Upper lobe of left lung (tissue), 6 donors: ENCODE results near the gene CACNA2D4. TPM values are rescaled to one million over a fixed set of nuclear protein-coding genes. Genes with fewer than 3 reads are reported as not detected.
A peak's percentile ranks its signal among the peaks of the same experiment; 100 is the strongest.

Experiments used
- ATAC-seq, 2 donors: fragments of 200-7000 bp; cut with Tn5 transposase; one replicate each; pipeline ENCODE4 v1.9.1; 2022; ENCODE audit warnings: mild to moderate bottlenecking in 2 of 2, moderate library complexity in 2 of 2; ENCODE audit not compliant: low FRiP score in 2 of 2
- DNase-seq, 2 donors: peaks; one replicate each; pipeline ENCODE4 v3.0.0-alpha.2; 2019 to 2020
- H3K27ac ChIP-seq, 4 donors: fragments of 200-600 bp; sonication (generic); one replicate each; pipeline ENCODE4 v1.5.1; 2016 to 2019
- H3K27me3 ChIP-seq, 4 donors: fragments of 200-600 bp; sonication (generic); one replicate each; pipeline ENCODE4 v1.5.1; 2017 to 2019
- H3K36me3 ChIP-seq, 4 donors: fragments of 200-600 bp; sonication (generic); one replicate each; pipeline ENCODE4 v1.5.1; 2016 to 2019
- H3K4me1 ChIP-seq, 4 donors: fragments of 200-600 bp; sonication (generic); one replicate each; pipeline ENCODE4 v1.5.1; 2018 to 2019
- H3K4me3 ChIP-seq, 4 donors: fragments of 200-600 bp; sonication (generic); one replicate each; pipeline ENCODE4 v1.5.1; 2017 to 2019; ENCODE audit warnings: mild to moderate bottlenecking in 2 of 4, moderate library complexity in 1 of 4
- H3K9me3 ChIP-seq, 4 donors: fragments of 200-600 bp; sonication (generic); one replicate each; pipeline ENCODE4 v1.5.1; 2018 to 2019
- CTCF ChIP-seq, 6 experiments: fragments of 450-650 bp in 4 of 6; fragments of 200-600 bp in 2 of 6; sonication (generic) in 2 of 6; IDR thresholded peaks; one replicate each; pipeline ENCODE4 v1.5.1; 2016 to 2019; ENCODE audit warnings: antibody characterized with exemption in 6 of 6
- EP300 ChIP-seq, 4 donors: sonication (generic); formaldehyde crosslinking; IDR thresholded peaks; one replicate each; pipeline ENCODE4 v1.5.1; 2017; ENCODE audit warnings: antibody characterized with exemption in 4 of 4, control low read depth in 2 of 4
- POLR2A ChIP-seq, 4 donors: fragments of 450-650 bp; IDR thresholded peaks; one replicate each; pipeline ENCODE4 v1.5.1; 2016 to 2017; ENCODE audit warnings: antibody characterized with exemption in 4 of 4, mild to moderate bottlenecking in 2 of 4
- POLR2AphosphoS5 ChIP-seq, 2 donors: sonication (generic); formaldehyde crosslinking; IDR thresholded peaks; one replicate each; pipeline ENCODE4 v1.5.1; 2017; ENCODE audit warnings: antibody characterized with exemption in 2 of 2
- WGBS, 2 donors: methylation state at CpG; one replicate each; pipeline ENCODE4 v1.1.5; 2017 to 2018; 5-methylcytosine and 5-hydroxymethylcytosine counted together
- total RNA-seq, 6 donors: library from RNA; depleted of rRNA in 4 of 6; stranded (reverse); fragments of >200 nt in 4 of 6; gene quantifications; one replicate each; pipeline versions ENCODE4 v1.1.0 to v1.2.1, GENCODE V29; 2016 to 2021
- donor health status: DM: no; HTN: no; CAD: no; lungs with moderate emphysema.
- donor health status: DM: no; HTN: yes; CAD: no; lungs with severe emphysema.

CACNA2D4 gene
- total RNA-seq, 6 donors from 2014 or later: 3.3 to 8.4 (median 7.0) TPM

- H3K36me3 ChIP-seq: peaks cover 4 to 42% (median 24%) of the 10 kb centered on the region in 4 donors
Measured at GRCh38 chr12:1781772-1782171, 136.7 kb downstream of the CACNA2D4 start.

GRCh38 chr12:1779783-1780182 lies 138.7 kb downstream of the CACNA2D4 start:
- Histone ChIP-seq H3K36me3 (peaks cover 0 to 26% (median 10%) of the 10 kb centered on the region in 4 donors), H3K9me3 (no peaks in the 10 kb centered on the region), H3K4me1 (peaks cover 8 to 30% (median 19%) of the 10 kb centered on the region in 4 donors), H3K4me3 (no peak overlapping the region), H3K27me3 (no peaks in the 10 kb centered on the region), H3K27ac (no peak overlapping the region)
- DNase-seq: no peak
- TF ChIP-seq POLR2AphosphoS5 (IDR thresholded peaks at IDR 0.05): no peak
- no peak for TF ChIP-seq POLR2A (IDR thresholded peaks at IDR 0.05)
- TF ChIP-seq CTCF (IDR thresholded peaks at IDR 0.05): no peak
- TF ChIP-seq EP300 (IDR thresholded peaks at IDR 0.05): no peak
- ATAC-seq: no peak
- WGBS, 2 donors: 63 to 65% methylated on average over 1 of the region's 1 CpG

More at GRCh38 chr12:1781772-1782171, 136.7 kb downstream of the CACNA2D4 start:
- H3K27me3 ChIP-seq: no peaks in the 10 kb centered on the region
- WGBS, 2 donors: 25 to 42% methylated on average over 1 to 2 of the region's 2 CpGs
- no peak overlapping the region for H3K4me3 ChIP-seq
- H3K9me3 ChIP-seq: no peaks in the 10 kb centered on the region
- H3K27ac ChIP-seq: no peak overlapping the region
- TF ChIP-seq POLR2A (IDR thresholded peaks at IDR 0.05) (no peak), CTCF (IDR thresholded peaks at IDR 0.05) (no peak), EP300 (IDR thresholded peaks at IDR 0.05) (no peak), POLR2AphosphoS5 (IDR thresholded peaks at IDR 0.05) (no peak)
- peaks cover 8 to 24% (median 18%) of the 10 kb centered on the region in 4 donors for H3K4me1 ChIP-seq
- DNase-seq: no peak
- ATAC-seq: peak in 1 of 2 donors; percentile 62

GRCh38 chr12:1778911-1779310 lies 139.5 kb downstream of the CACNA2D4 start:
- H3K9me3 ChIP-seq: no peaks in the 10 kb centered on the region
- H3K27me3 ChIP-seq: no peaks in the 10 kb centered on the region
- no peak overlapping the region for H3K27ac ChIP-seq
- ATAC-seq (peak in 1 of 2 donors; percentile 15), DNase-seq (no peak)
- WGBS, 2 donors: 71 to 76% methylated on average over 4 of the region's 4 CpGs
- peaks cover 0 to 26% (median 7%) of the 10 kb centered on the region in 4 donors for H3K36me3 ChIP-seq
- TF ChIP-seq EP300 (IDR thresholded peaks at IDR 0.05): no peak
- TF ChIP-seq POLR2AphosphoS5 (IDR thresholded peaks at IDR 0.05): no peak
- TF ChIP-seq CTCF (IDR thresholded peaks at IDR 0.05): no peak
- no peak for TF ChIP-seq POLR2A (IDR thresholded peaks at IDR 0.05)
- H3K4me1 ChIP-seq: peaks cover 8 to 30% (median 19%) of the 10 kb centered on the region in 4 donors
- no peak overlapping the region for H3K4me3 ChIP-seq

GRCh38 chr12:1777798-1778197 lies 140.7 kb downstream of the CACNA2D4 start:
- 90 to 94% methylated on average over 5 of the region's 5 CpGs for WGBS, 2 donors
- ATAC-seq (peak in 1 of 2 donors; percentile 53), DNase-seq (no peak)
- Histone ChIP-seq H3K36me3 (peaks cover 0 to 35% (median 5%) of the 10 kb centered on the region in 4 donors), H3K4me3 (no peak overlapping the region), H3K4me1 (peaks cover 8 to 30% (median 19%) of the 10 kb centered on the region in 4 donors), H3K27me3 (no peaks in the 10 kb centered on the region), H3K27ac (no peak overlapping the region), H3K9me3 (no peaks in the 10 kb centered on the region)
- no peak for TF ChIP-seq EP300 (IDR thresholded peaks at IDR 0.05)
- TF ChIP-seq POLR2AphosphoS5 (IDR thresholded peaks at IDR 0.05): no peak
- no peak for TF ChIP-seq POLR2A (IDR thresholded peaks at IDR 0.05)
- no peak for TF ChIP-seq CTCF (IDR thresholded peaks at IDR 0.05)
